HG02852 (cell line): ENCODE results near the gene KIRREL3.
"Not testable (repeated sequence)": the region's sequence is repeated elsewhere in the genome, so short reads cannot be mapped to it uniquely, and the experiment has no call there.

ENCODE experiments used
- ATAC-seq: cut with Tn5 transposase; IDR thresholded peaks from one replicate; pipeline ENCODE4 v1.9.1; 2021; ENCODE audit warnings: mild to moderate bottlenecking, moderate library complexity; ENCODE audit not compliant: unreplicated experiment

Gene KIRREL3

DNA sequence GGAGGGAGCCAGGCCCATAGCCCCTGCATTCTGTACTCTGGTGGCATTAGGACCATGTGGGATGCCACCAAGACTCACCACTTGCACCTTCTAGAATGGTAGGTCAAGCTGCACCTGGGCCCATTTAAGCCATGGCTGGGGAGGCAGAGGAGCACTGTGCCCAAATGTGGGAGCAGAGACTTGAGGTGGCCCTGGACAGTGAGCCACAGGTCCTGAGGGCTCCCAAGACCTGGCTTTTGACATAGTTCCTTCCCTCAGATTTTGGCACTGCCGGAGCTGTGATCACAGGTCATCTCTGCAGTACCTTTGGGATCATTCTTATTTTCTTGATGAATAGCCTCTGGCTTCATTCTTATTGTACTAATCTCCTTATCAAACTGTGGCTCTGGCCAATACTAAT lies 601.8 kb downstream of the KIRREL3 start:
- no peak for ATAC-seq

- ATAC-seq, result no peak
Observed at GRCh38 chr11:126398296-126398695, 602.3 kb downstream of the KIRREL3 start.

DNA sequence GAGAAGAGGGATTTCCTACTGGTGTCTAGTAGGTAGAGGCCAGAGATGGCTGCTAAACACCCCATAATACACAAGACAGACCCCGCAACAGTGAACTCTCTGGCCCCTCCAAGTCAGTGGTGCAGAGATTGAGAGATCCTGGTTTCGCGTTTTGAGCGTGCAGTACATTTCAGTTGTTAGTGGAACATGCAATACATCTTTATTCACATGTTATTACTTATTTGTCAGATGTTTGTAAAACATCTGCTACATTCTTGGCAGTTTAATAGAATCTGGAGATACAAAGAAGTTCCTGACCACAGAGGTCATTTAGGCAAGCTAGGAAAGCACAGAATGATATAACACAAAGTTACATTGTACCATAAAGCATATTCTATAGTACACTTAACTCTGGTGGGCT lies 603.6 kb downstream of the KIRREL3 start:
- no peak for ATAC-seq

DNA sequence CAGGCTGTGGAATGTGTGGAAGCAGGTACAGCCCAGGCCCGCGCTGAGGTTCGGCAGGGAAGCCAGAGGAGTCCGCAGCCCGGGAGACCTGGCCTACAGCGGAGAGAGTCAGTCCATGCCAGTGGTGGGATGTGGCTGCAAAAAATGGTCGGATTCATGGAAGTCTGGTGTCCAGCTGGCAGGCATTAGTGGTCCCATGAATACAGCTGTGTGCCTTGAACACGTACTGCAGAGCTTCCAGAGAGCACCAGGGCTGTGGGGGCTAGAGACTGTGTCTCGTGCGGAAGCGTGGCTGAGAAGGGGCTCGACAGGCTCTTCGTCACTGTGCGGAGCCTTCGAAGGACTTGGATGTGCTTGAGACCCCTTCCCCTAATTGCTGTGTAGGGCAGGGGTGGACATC lies 604.3 kb downstream of the KIRREL3 start:
- ATAC-seq, result not testable (repeated sequence)

DNA sequence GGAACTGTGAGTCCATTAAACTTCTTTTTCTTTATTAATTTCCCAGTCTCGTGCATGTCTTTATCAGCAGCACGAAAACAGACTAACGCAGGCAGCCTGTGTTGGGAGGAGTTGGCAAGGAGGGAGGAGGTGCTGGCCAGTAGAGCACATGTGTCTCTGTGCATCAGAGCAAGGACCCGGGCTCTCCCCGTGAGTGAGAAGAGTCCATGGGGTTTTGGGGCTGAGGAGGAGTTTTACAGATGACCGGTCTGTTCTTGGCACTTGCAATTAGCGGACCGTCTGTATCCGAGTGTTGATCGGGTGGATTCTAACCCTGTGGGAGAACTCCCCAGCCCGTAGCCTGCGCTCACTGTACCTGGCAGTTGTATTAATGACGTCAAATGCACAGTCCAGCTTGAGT lies 604.8 kb downstream of the KIRREL3 start:
- not testable (repeated sequence) for ATAC-seq

DNA sequence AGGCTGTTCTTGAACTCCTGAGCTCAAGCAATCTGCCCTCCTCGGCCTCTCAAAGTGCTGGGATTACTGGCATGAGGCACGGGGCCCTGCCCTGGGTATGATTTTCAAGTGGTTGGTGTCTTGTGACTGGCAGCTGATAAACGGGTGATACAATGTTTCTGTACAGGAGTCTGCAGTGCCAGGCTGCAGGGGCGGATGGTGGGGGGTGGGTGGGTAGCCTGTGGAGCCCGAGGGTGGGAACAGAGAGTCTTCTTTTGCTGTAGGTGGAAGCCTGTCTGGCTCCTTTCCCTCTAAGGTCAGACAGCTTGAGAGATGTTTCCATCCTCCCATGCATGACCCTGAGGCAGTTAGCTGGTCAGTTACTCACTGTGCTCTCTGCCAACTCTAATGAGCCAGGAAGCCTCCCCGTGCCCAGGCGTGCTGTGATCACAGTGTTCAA lies 605.9 kb downstream of the KIRREL3 start:
- ATAC-seq, result not testable (repeated sequence)

DNA sequence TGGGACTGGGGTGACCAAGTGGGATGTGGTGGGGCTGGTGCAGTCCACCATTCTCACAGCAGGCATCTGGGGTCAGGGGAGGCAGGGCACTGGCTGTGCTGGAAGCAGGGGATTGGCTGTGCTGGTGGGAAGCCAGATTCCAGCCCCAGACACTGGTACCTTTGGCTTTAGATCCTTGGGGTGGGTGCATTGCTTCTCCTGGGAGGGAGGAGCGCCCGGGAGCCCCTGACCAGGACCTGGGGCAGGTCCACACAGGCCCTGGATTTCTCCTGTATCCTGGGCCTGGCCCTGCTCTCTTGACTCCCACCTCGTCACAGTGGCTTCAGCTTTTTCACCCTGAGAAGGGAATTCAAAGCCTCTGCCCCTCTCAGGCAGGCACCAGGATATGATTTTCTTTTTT lies 606.5 kb downstream of the KIRREL3 start:
- no peak for ATAC-seq

- ATAC-seq, result no peak
Observed at GRCh38 chr11:126393143-126393542, 607.4 kb downstream of the KIRREL3 start.

GRCh38 chr11:126392633-126393013 lies 607.9 kb downstream of the KIRREL3 start:
- no peak for ATAC-seq

- peak; percentile 65 for ATAC-seq
Observed at GRCh38 chr11:126391970-126392632, 608.5 kb downstream of the KIRREL3 start.

DNA sequence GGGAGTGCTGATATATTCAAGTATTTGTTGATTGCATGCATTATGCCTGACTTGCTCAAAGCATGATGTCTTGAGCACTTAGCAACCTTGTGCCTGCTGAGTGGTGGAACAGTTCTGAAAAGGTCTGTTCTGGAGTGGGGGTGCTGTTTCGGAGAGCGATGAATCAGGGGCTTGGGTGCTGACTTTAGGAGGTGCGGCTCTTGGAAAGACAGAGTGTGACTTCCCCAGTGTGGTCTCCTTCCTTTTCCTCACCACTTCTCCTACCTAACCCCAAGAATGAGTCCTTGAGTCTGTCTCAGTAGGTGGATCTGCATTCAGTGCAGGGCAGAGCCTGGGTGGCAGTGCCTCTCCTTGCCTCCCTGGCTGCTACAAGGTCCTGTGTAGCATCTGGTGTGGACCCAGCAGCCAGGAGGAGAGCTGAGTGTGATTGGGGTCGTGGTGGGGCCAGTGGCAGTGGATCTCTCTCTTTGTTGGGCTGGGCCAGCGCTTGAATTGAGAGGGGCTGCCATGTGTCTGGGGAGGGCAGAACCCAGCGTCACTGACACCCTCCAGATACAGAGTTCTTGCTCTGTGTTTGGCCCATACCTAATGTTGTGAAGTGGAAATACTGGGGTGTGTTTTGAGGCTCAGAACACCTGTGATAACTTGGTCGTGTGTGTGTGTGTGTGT lies 609.1 kb downstream of the KIRREL3 start:
- no peak for ATAC-seq

DNA sequence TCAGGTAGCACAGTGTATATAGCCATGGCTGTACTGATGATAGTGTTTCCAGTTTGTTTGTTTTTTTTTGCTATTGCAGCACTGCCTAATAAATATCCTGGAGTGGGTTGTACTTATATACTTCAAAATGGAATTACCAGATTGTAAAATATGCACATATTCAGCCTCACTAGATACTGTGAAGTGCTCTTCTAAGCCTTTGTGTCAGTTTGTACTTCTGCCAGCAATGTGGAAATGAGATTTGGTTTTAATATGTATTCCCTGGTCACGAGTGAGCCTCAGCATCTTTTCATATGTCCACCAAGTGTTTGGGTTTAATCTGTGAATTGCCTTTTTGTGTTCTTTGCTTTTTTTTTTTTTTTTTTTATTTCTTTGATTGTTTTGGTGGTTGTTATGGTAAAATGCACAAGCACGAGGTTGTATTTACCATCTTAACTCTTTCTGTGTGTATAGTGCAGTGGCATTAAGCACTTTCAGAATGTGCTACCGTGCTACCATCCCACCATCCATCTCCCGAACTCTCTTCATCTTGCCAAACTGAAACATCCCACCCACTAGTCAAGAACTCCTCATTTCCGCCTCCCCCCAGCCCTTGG lies 610.2 kb downstream of the KIRREL3 start:
- ATAC-seq, result no peak

GRCh38 chr11:126387857-126388256 lies 612.7 kb downstream of the KIRREL3 start:
- no peak for ATAC-seq

DNA sequence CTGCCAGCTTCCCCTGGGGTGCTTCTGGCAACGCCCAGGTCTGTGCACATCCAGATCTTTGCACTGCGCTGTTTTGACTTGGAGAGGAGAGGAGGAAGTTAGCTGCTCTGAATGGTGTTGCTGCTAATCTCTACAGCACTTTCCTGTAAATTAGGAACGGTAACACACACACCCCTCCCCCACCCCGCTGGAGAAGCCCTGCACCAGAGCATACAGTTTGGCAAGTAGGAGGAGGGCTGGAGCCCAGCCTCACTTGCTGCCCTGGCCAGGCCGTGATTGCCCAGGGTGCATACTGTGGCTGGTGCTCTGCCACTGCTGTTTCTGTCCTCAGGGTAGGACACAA lies 613.9 kb downstream of the KIRREL3 start:
- ATAC-seq, result not testable (repeated sequence)

GRCh38 chr11:126385991-126386728 lies 614.4 kb downstream of the KIRREL3 start:
- ATAC-seq, result no peak

- ATAC-seq, result no peak
Observed at GRCh38 chr11:126384449-126385070, 616.0 kb downstream of the KIRREL3 start.

DNA sequence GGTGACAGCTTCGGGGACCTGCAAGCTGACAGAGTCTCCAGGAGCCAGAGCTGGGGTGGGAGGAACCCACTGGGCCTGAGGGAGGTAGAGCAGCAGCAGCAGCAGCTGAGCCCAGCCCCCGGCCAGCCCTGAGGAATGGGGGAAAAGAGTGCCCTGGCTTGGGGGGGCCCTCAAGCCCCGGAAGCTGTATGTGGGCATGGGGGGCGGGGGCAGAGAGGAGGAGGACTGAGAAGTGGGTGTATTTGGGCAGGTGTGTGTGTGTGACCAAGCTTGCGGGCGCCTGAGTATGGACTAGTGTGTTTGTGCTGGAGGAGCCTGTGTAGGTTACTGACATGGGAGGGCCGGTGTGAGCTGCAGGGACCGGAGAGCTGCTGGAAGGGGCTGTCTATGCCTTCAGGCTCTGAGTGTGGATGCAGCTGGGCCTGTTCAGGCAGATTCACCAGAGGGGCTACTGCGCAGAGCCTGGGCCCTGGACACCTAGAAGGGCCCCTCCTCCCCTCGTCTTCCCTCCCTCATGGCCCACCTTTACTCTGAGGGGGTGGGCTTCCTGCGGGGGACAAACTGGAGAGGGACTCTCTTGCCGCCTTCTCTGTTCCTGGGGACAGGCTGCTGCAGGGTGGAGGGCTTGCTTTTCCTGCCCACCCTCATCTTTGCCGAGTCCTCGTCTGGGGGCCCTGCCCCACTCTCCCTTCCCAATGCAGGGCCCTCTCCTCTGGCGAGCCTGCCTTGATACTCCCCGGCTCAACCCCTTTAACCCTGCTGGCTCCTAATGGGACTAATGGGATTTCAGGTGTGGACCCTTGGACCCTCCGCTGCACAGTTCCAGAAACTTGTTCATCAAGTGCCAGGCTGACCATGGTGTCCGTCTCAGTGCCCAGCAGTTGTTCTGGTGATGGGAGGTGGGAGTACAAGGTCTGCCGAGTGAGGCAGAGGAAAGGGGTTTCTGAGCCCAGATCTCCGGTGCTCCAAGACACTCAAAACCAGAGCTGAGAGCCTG lies 616.9 kb downstream of the KIRREL3 start:
- no peak for ATAC-seq

GRCh38 chr11:126382641-126383040 lies 617.9 kb downstream of the KIRREL3 start:
- ATAC-seq, result not testable (repeated sequence)

DNA sequence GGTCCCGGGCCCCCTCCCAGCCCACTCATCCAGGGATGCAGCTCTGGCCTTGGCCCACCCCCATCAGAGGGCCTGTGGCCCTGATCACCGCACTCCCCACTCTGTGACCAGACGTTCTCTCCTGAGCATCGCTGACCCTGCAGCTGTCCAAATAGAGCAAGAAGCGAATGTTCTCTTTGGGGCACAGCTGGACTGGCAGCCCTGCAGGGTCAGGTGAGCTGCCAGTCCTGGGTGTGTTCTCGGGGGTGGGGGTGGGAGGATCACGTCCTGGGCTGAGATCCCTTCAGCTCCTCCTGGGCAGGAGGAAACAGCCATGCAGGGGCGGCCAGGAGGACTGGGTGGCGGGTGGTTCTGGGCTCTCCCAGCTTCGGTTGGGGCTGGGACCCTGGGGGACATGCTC lies 618.6 kb downstream of the KIRREL3 start:
- ATAC-seq, result not testable (repeated sequence)

DNA sequence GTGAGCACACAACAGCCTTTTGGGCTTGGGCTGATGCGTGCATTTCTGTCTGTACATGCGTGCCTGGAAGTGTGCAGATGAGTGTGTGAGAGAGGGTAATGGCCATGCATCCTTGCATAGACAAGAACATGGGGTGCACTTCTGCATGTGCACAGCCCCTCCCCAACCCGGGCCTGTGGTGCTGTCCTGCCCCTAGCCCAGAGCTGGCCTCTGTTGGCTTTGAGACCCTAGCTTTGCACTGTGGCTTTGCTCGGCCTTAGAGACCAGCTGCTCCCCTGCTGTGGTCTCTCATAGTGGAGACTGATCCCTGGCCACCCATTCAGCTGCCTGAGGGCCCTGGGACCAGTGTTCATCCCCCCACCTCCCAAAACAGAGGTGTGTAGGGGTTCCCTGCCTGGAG lies 619.7 kb downstream of the KIRREL3 start:
- no peak for ATAC-seq
